PC-9 (cell line): Measurements from ENCODE around the gene ROGDI. TPM values are rescaled to one million over a fixed set of nuclear protein-coding genes. Genes with fewer than 3 reads are reported as not detected.

Experiments
- BruUV-seq: library from RNA; stranded (reverse); fragments of 400-500 nt; replicated peaks from 2 replicates; lab custom pipeline; 2021; lab: Mats Ljungman, UMichigan
- CTCF ChIA-PET: fragments of 300-600 bp; sonication (Branson Sonifier 250); formaldehyde crosslinking; loops from one replicate; lab custom pipeline; 2022; ENCODE audit warnings: antibody characterized with exemption; lab: Charles Lee
- POLR2A ChIA-PET: fragments of 300-600 bp; sonication (Branson Sonifier 250); formaldehyde crosslinking; loops from one replicate; lab custom pipeline; 2022; ENCODE audit warnings: antibody characterized with exemption; ENCODE audit not compliant: unreplicated experiment; lab: Charles Lee
- DNase-seq, 2 experiments: peaks; one replicate each; pipeline versions ENCODE4 v3.0.0 to v3.0.0-alpha.2; 2015 to 2022; ENCODE audit warnings: mixed read lengths in 1 of 2
- H2AFZ ChIP-seq: fragments of 200-600 bp; sonication (generic); 2 replicates; pipeline ENCODE4 v1.8.1; 2017; ENCODE audit warnings: antibody characterized with exemption
- H3F3A ChIP-seq: fragments of 200-600 bp; sonication (generic); 2 replicates; pipeline ENCODE4 v1.8.1; 2017; ENCODE audit warnings: antibody characterized with exemption, mild to moderate bottlenecking, low read depth; ENCODE audit not compliant: insufficient read depth
- H3K27ac ChIP-seq: fragments of 200-600 bp; sonication (generic); 2 replicates; pipeline ENCODE4 v1.6.1; 2016; ENCODE audit warnings: mixed run types
- H3K27me3 ChIP-seq: fragments of 200-600 bp; sonication (generic); 2 replicates; pipeline ENCODE4 v1.6.1; 2016; ENCODE audit warnings: low read depth, mixed run types; ENCODE audit not compliant: insufficient read depth
- H3K36me3 ChIP-seq: fragments of 200-600 bp; sonication (generic); 2 replicates; pipeline ENCODE4 v1.6.1; 2016; ENCODE audit warnings: low read depth, mixed run types
- H3K4me1 ChIP-seq: fragments of 200-600 bp; sonication (generic); replicated peaks from 2 replicates; pipeline ENCODE4 v1.6.1; 2016; ENCODE audit warnings: mixed run types; ENCODE audit not compliant: insufficient read depth
- H3K4me2 ChIP-seq: fragments of 200-600 bp; sonication (generic); 2 replicates; pipeline ENCODE4 v1.6.1; 2017; ENCODE audit warnings: mixed run types
- H3K4me3 ChIP-seq: fragments of 200-600 bp; sonication (generic); 2 replicates; pipeline ENCODE4 v1.6.1; 2016; ENCODE audit warnings: mixed run types
- H3K79me2 ChIP-seq: fragments of 200-600 bp; sonication (generic); 2 replicates; pipeline ENCODE4 v1.6.1; 2017; ENCODE audit warnings: low read depth, mixed run types
- H3K9me2 ChIP-seq: fragments of 200-600 bp; sonication (generic); 2 replicates; pipeline ENCODE4 v1.8.1; 2017; ENCODE audit warnings: mild to moderate bottlenecking; ENCODE audit not compliant: insufficient read depth
- H3K9me3 ChIP-seq: fragments of 200-600 bp; sonication (generic); 2 replicates; pipeline ENCODE4 v1.8.1; 2016; ENCODE audit warnings: low read depth; ENCODE audit not compliant: insufficient read depth
- H4K20me1 ChIP-seq: fragments of 200-600 bp; sonication (generic); 2 replicates; pipeline ENCODE4 v1.8.1; 2017; ENCODE audit not compliant: insufficient read depth
- EZH2 ChIP-seq: fragments of 200-600 bp; sonication (generic); IDR thresholded peaks from 2 replicates; pipeline ENCODE4 v1.8.0; 2017; ENCODE audit warnings: antibody characterized with exemption, low read depth
- intact Hi-C: fragments of 100-400 bp; cut with micrococcal nuclease; formaldehyde crosslinking; loops from one replicate; pipeline ENCODE4 v1.10.0; 2022; ENCODE audit not compliant: unreplicated experiment
- total RNA-seq: library from RNA; stranded (reverse); gene quantifications from 2 replicates; pipeline ENCODE4 v1.2.3, GENCODE V29; 2021
- TF ChIP-seq, protein P1 (sequence below): fragments of 200-600 bp; sonication (generic); conservative IDR thresholded peaks from 2 replicates; pipeline ENCODE4 v1.6.1; 2017; ENCODE audit warnings: mixed run types, antibody characterized with exemption, mild to moderate bottlenecking, moderate library complexity

Gene ROGDI
- total RNA-seq, 1 experiment from 2014 or later, result 40.8 TPM

DNA sequence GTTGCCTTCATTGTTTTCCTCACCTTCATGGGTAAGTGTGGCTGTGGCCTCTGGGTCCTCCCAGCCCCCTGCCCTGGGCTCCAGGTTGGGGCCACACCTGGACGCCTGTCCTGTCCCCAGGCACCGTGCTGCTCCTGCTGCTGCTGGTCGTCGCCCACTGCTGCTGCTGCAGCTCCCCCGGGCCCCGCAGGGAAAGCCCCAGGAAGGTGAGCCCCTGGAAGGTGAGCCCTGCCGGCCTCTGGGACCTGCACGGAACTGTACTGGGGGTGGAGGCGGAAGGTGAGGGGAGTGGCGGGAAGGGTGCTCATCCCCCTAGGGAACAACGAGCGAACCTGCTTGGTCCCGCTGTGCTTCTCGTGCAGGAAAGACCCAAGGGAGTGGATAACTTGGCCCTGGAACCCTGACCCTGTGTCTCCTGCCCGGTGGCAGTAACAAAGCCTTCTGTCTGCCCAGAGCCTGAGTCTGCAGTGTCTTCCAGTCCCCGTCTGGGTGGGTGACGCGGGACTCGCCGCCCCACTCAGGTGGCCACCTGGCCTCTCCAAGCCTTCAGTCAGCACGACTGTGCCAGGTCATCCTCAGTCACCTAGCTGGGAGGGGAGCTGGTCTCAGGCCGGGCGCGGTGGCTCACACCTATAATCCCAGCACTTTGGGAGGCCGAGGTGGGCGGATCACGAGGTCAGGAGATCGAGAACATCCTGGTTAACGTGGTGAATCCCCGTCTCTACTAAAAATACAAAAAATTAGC is 6.4 kb downstream of the ROGDI start:
- peaks cover 25% of the 10 kb centered on the region for H3K79me2 ChIP-seq
- H3K27ac ChIP-seq, result peak overlapping the region; percentile 56
- H4K20me1 ChIP-seq, result no peaks in the 10 kb centered on the region
- BruUV-seq, result TSS peak; percentile 58
- TF ChIP-seq EZH2, result no peak
- TF ChIP-seq, protein P1, sequence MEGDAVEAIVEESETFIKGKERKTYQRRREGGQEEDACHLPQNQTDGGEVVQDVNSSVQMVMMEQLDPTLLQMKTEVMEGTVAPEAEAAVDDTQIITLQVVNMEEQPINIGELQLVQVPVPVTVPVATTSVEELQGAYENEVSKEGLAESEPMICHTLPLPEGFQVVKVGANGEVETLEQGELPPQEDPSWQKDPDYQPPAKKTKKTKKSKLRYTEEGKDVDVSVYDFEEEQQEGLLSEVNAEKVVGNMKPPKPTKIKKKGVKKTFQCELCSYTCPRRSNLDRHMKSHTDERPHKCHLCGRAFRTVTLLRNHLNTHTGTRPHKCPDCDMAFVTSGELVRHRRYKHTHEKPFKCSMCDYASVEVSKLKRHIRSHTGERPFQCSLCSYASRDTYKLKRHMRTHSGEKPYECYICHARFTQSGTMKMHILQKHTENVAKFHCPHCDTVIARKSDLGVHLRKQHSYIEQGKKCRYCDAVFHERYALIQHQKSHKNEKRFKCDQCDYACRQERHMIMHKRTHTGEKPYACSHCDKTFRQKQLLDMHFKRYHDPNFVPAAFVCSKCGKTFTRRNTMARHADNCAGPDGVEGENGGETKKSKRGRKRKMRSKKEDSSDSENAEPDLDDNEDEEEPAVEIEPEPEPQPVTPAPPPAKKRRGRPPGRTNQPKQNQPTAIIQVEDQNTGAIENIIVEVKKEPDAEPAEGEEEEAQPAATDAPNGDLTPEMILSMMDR, result no peak
- no peaks in the 10 kb centered on the region; the same call in 1 of the 2 replicates for H3K36me3 ChIP-seq
- no peaks in the 10 kb centered on the region for H3K27me3 ChIP-seq
- no peaks in the 10 kb centered on the region for H3K9me2 ChIP-seq
- H3K4me3 ChIP-seq, result peak overlapping the region; percentile 91
- POLR2A ChIA-PET, result interaction anchor here (0.6 to 0.7 kb wide), 3 partner anchors 24 to 290 kb away, joined by 3 to 11 read pairs (median 3); no protein-coding TSS in a partner anchor
- H3K4me2 ChIP-seq, result peak overlapping the region; percentile 96
- peaks cover 16% of the 10 kb centered on the region; the same call in 1 of the 2 replicates for H3F3A ChIP-seq
- peaks cover 19% of the 10 kb centered on the region for H3K4me1 ChIP-seq
- peak overlapping the region; percentile 82 for H2AFZ ChIP-seq
- peak in 1 of 2 experiments; percentile 32 for DNase-seq
- CTCF ChIA-PET, result no interaction called here
- no peaks in the 10 kb centered on the region for H3K9me3 ChIP-seq
- intact Hi-C loops, result loop anchor here (1.0 kb wide), 1 partner anchor 28 kb away; no protein-coding TSS in a partner anchor

DNA sequence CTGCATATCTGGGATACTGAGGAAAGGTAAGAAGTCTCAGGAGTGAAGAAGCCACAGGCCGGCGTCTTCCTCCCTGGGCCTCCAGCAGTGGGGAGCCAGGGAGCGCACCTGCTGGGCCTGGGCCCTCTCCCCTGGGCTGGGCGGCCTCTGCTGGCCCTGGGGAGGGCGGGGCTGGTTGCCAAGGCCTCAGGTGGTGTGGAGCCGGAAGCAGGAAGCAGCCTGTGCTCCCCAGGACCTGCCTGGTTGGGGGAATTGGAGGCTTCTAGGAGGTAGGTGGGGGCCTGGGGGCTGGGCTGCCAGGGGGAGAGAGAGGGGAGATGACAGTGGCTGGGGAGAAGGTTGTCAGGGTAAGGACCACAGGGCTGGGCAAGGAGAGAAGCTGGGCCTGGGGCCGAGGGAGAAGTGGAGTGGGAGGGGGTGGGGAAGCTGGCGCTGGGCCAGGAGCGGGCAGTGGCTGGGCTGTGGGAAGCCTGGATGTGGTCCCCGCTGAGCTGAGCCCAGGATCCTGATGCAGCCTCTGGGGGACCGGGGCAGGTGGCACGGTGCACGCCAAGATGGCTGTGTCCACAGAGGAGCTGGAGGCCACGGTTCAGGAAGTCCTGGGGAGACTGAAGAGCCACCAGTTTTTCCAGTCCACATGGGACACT is 7.1 kb downstream of the ROGDI start, which contains the start of gene SMIM22:
Gene SMIM22 (plus strand): TSS at position 189 of the 647 bp plus-strand sequence. CDS start 366 bp downstream, at position 555.
- ChIA-PET CTCF (no interaction called here), POLR2A (interaction anchor here (0.6 to 0.7 kb wide), 2 partner anchors 23 to 289 kb away, joined by 3 to 11 read pairs; no protein-coding TSS in a partner anchor)
- H3F3A ChIP-seq, result peaks cover 22% of the 10 kb centered on the region; the same call in 1 of the 2 replicates
- intact Hi-C loops, result loop anchor here (1.0 kb wide), 1 partner anchor 27 kb away; no protein-coding TSS in a partner anchor
- H3K9me2 ChIP-seq, result no peaks in the 10 kb centered on the region
- H3K27me3 ChIP-seq, result no peaks in the 10 kb centered on the region
- TF ChIP-seq, protein P1, result no peak
- no peak for TF ChIP-seq EZH2
- H3K36me3 ChIP-seq, result no peaks in the 10 kb centered on the region; the same call in 1 of the 2 replicates
- BruUV-seq, result no TSS peak
- peaks cover 25% of the 10 kb centered on the region for H3K79me2 ChIP-seq
- no peaks in the 10 kb centered on the region for H3K9me3 ChIP-seq
- H2AFZ ChIP-seq, result peak within 1 kb of the TSS; percentile 82
- peaks cover 24% of the 10 kb centered on the region for H3K4me1 ChIP-seq
- H4K20me1 ChIP-seq, result no peaks in the 10 kb centered on the region
- peak; percentile 67 to 85 for DNase-seq
- peak within 1 kb of the TSS; percentile 56 for H3K27ac ChIP-seq
- H3K4me2 ChIP-seq, result peak within 1 kb of the TSS; percentile 96
- peak within 1 kb of the TSS; percentile 91 for H3K4me3 ChIP-seq

- no peak for DNase-seq
- no peaks in the 10 kb centered on the region for H3K9me3 ChIP-seq
- no peak for TF ChIP-seq EZH2
- TF ChIP-seq, protein P1, result no peak
- no peaks in the 10 kb centered on the region for H4K20me1 ChIP-seq
- H3K79me2 ChIP-seq, result peaks cover 25% of the 10 kb centered on the region
- POLR2A ChIA-PET, result interaction anchor here (0.7 kb wide), 1 partner anchor 304 kb away, joined by 13 read pairs; no protein-coding TSS in a partner anchor
- no peak overlapping the region for H3K4me3 ChIP-seq
- CTCF ChIA-PET, result interaction anchor here (0.6 kb wide), 1 partner anchor 144 kb away, joined by 3 read pairs; the partner anchor contains the start of gene PPL
- H3K27me3 ChIP-seq, result no peaks in the 10 kb centered on the region
- no peaks in the 10 kb centered on the region for H3K36me3 ChIP-seq
- no peak overlapping the region for H3K4me2 ChIP-seq
- H3K27ac ChIP-seq, result no peak overlapping the region
- intact Hi-C loops, result no loop called here
- H3K9me2 ChIP-seq, result no peaks in the 10 kb centered on the region
- no TSS peak for BruUV-seq
- peaks cover 41% of the 10 kb centered on the region for H3K4me1 ChIP-seq
- peaks cover 24% of the 10 kb centered on the region; the same call in 1 of the 2 replicates for H3F3A ChIP-seq
- no peak overlapping the region for H2AFZ ChIP-seq
Measured at GRCh38 chr16:4792951-4793513, 9.4 kb downstream of the ROGDI start.
